NCI-H2107 treated with DMSO at 0.1 percent for 48 hours (cell line): Measurements from ENCODE around the gene ASB18.
"Not testable (repeated sequence)": the region's sequence is repeated elsewhere in the genome, so short reads cannot be mapped to it uniquely, and the experiment has no call there.

Source experiments
- DNase-seq: peaks from one replicate; lab custom pipeline; 2025; ENCODE audit not compliant: unreplicated experiment; lab: John Stamatoyannopoulos, UW

Gene ASB18

DNA sequence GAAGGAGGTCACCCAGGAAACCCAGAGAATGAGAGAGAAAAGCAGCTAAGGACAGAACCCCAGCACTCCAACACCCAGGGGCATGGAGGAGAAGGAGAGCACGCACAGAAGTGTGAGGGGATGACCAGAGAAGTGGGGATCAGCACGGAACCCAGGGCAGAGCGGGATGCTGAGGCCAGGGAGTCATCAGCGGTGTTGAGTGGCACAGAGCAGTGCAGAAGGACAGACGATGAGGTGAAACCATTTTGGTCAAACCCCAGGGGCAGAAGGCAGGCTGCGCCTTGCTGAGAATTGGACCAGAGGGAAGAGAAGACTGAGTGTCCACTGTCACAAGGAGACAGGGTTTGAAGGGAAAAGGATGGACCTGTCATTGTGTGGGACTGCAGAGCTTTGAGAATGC is 23.4 kb upstream of the ASB18 start:
- no peak for DNase-seq

GRCh38 chr2:236286873-236287545 is 22.8 kb upstream of the ASB18 start:
- DNase-seq, result no peak

GRCh38 chr2:236284208-236284607 is 20.0 kb upstream of the ASB18 start:
- DNase-seq, result no peak

DNA sequence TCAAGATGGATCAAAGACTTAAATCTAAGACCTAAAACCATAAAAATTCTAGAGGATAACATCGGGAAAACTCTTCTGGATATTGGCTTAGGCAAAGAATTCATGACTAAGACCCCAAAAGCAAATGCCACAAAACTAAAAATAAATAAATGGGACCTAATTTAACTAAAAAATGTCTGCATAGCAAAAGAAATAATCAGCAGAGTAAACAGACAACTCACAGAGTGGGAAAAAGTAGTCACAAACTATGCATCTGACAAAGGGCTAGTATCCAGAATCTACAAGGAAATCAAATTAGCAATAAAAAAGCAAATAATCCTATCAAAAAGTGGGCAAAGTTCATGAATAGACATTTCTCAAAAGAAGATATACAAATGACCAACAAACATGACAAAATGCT is 18.2 kb upstream of the ASB18 start:
- DNase-seq, result no peak

- DNase-seq, result no peak
These were observed 17.2 kb upstream of the ASB18 start for GRCh38 chr2:236281423-236281822.

GRCh38 chr2:236273126-236273525 is 8.9 kb upstream of the ASB18 start:
- DNase-seq, result no peak

GRCh38 chr2:236271851-236272250 is 7.6 kb upstream of the ASB18 start:
- no peak for DNase-seq

- not testable (repeated sequence) for DNase-seq
These were observed 5.7 kb upstream of the ASB18 start for GRCh38 chr2:236269876-236270275.

GRCh38 chr2:236265675-236266074 is 1.5 kb upstream of the ASB18 start:
- no peak for DNase-seq

GRCh38 chr2:236262238-236262637 is 2.0 kb downstream of the ASB18 start:
- DNase-seq, result no peak

DNA sequence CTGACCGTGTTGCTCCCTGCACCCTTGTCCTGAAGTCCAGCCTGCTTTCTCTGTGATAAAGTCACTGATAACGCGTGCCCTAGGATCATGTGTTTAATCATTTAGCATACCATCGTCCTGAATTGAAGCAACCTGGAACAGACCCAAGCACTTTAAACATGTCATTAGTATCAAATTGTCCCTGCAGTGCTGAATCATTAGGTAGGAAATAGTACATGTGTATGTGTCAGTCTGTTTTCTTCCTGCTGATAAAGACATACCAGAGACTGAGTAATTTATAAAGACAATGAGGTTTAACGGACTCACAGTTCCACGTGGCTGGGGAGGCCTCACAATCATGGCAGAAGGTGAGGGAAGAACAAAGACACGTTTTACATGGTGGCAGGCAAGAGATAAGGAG is 2.8 kb downstream of the ASB18 start:
- no peak for DNase-seq

DNA sequence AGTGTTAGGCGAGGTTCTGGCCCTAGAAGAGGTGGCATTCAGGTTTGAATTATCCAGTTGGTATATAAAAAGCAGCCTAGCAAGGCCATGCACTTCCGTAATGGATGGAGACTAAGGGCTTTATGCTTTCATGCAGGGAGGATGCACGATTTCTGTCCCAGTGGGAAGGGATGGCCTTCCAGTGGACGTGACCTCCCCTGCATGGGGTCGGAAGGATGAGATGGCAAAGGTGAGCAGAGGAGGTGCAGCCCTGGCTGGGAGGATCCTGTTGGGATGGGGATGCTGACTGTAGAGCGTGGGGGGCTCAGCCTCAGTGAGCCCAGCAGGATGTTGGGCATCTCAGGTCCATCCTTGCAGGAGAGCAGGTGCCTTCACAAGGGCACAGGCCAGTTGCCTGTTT is 4.8 kb downstream of the ASB18 start:
- DNase-seq, result no peak

DNA sequence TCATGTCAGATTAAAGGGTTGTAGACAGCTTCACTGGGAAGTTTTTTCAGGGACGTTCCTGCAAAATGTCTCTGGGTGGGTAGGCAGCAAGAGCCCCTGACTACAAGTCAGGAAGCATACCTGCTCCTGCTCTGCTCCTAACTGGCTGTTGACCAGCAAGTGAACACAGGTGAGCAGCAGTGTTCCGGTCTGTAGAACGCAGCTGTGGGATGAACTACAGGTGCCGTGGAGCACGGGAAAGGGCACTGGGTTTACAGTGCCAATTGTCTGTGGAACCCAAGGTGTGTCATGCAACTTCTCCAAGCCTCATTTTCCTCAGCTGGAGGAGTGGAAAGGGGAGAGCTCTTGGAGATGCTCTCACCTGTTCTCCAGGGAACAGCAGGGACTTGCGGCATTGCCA is 6.6 kb downstream of the ASB18 start:
- no peak for DNase-seq

DNA sequence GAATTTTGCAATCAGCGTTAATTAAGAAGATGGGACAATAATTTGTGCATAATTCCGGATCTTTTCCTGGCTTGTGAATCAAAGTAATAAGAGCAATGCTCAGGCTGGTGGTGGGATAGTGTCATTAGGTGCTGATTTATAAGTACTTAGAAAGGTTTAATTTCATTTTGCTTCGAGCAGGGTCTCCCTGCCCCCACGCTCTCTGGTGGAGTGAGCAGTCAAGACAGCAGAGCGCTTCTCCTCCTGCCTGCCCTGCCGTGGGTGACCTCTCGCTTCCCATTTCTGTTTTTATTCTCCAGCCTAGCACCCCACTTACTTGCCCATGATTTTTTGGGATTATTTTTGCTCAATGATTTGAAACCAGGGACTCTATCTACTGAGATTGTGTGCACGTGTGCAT is 7.1 kb downstream of the ASB18 start:
- DNase-seq, result no peak

- DNase-seq, result no peak
These were observed 7.7 kb downstream of the ASB18 start for GRCh38 chr2:236256366-236256985.

GRCh38 chr2:236254674-236255073 is 9.5 kb downstream of the ASB18 start:
- no peak for DNase-seq

DNA sequence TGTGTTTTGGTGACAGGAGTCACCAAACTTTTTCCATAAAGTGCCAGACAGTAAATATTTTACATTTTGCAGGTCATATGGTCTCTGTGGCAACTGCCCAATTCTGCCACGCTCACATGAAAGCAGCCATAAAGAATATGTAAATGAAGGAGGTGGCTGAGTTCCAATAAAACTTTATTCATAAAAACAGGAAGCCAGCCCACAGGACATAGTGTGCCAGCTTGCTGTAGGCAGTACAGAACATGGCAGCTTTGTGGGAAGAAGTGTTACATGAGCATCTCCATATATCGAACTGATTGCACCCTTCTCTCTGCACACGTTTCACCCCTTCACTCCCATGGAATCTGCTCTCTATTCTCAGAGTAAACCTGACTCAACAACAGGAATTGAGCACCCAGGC is 10.2 kb downstream of the ASB18 start:
- no peak for DNase-seq

- DNase-seq, result no peak
These were observed 11.6 kb downstream of the ASB18 start for GRCh38 chr2:236252602-236253001.

GRCh38 chr2:236250909-236251579 is 13.2 kb downstream of the ASB18 start:
- DNase-seq, result peak; percentile 0

DNA sequence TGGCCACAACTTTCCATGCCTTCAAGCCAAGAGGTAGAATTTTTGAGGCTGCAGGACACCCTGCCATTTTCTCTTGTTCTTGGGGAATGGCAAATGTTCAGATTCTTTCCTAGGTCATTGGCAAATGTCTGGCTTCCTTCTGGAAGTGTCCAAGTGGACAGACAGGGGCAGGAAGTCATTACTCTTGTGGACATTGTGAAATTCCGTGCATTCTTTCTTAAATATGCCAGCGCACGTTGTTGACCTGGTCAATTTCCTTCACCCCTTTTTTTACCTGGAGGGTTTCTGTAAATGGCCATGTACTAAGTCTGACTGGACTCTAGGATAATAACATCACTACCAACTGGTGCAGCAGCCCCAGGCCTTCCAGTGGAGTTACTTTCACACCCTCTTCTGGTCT is 13.9 kb downstream of the ASB18 start:
- no peak for DNase-seq

GRCh38 chr2:236249066-236249465 is 15.1 kb downstream of the ASB18 start:
- DNase-seq, result no peak

- DNase-seq, result no peak
These were observed 17.4 kb downstream of the ASB18 start for GRCh38 chr2:236246711-236247246.
